Stimulated activated CD8-positive, alpha-beta memory T cell treated with anti-CD3 and anti-CD28 coated beads, Interleukin-15, amount 100 ng/mL, for 1 hour (primary cell): ENCODE data around the gene TBC1D22A.

Source experiments
- DNase-seq: peaks from one replicate; pipeline ENCODE4 v3.0.0-alpha.2; 2020; ENCODE audit warnings: low read depth

TBC1D22A gene

DNA sequence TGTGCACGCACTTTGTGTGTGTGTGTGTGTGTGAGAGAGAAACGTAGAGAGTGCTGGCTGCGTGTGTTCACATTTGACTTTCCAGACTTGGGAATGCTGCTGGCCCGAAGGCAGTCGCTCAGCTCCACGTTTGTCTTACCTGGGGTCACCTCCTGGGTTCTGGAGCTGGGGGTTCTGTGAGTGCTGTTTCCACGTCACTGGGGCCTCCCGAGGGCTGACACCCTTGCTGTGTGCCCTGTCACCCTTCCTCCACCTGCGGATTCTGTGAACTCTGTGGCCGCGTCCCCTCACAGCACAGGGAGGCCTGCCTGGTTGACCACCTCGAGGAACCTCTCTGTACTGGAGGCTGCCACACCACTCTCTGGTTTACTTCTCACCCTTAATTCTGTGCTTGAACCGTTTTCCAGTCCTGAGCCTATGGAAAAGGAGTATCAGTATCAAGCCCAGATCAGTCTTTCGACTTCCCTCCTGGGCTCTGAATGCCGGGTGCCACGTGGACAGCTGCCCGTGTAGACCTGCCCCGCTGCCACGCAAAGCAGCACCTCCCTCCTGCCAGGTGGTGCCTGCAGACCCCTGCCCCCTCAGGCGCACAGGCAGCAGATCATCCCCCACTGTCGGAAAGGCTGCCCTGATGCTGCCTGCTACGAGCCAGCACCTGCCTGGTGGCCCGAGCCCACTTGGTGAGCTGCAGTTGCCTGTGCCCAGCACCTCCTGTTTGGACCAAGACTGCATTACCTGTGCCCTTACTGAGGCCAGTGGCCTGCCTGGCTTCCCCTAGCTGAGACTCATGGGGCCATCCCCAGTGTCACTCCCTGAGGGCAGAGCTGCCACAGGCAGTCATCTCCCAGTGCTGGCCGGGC, 233.3 kb downstream of the TBC1D22A start:
- DNase-seq = no peak

DNA sequence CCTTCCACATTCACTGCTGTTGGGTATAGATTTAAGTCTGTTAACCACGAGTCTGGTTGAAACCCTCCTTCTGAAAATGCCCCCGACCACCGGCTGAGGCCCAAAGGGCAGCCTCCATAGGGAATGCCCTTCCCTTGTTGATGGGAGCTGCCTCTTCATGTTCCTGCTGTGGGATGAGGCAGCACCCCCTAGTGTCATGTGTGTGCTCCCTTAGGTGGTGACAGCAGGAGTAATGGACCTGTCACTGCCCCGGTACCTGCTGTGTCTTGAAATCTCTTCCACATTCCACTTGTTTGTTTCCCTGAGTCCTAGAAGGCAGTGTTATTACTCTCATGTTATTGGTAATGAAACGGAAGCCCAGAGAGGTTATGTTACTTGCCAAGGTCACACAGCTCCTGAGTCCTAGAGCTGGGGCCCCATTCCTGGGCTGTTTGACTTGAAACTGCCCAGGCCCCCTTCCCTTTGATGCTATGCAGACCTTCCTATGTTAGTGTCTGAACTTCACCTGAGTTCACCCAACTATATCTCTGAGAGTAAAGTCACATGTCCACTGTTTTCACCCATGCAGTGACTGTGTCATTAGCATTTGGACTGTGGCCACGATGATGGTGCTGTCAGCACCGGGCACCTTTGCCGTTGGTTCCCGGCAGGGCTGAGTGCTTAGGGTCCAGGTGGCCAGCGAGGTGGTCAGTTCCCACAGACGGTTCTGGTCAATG, 234.3 kb downstream of the TBC1D22A start:
- DNase-seq = no peak

- DNase-seq = no peak
Observed at GRCh38 chr22:46997311-46997970, 235.0 kb downstream of the TBC1D22A start.

GRCh38 chr22:46998331-46998730, 235.9 kb downstream of the TBC1D22A start:
- no peak for DNase-seq

DNA sequence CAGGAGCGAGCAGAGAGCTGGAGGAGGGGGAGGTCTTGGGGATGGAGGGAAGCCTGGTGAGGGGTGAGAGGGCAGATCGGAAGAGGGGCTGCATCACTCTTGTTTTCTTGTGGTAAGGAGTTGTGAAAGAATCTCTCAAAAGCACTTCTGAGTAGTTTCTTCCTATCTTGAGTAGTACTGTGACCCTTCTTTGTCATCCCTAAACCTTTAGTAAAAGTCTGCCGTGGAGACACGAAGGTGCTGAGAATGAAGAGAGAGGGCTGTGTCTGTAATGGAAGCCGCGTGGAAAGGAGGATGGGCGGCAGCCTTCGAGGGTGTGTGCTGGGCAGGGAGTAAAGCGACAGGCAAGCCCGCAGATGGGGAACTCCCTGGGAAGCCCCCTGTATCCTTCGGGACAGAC, 237.8 kb downstream of the TBC1D22A start:
- DNase-seq = no peak

DNA sequence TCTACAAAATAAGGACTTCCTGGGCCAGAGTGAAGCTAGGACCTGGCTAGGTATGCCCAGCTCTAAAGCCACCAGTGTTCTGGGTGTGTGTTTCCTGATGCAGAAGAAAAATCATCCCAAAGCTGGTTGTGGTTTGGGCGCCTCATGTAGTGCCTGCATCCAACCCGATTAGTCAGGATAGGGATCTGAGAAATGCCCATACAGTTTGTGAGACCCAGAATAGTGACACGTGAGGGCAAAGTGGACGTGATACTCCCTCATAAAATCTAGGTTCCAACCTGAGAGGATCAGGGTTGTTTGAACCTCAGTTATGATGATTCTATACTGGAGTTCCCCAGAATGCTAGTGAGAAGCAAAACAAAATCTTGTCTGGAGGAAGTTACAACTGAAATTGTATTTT, 238.4 kb downstream of the TBC1D22A start:
- no peak for DNase-seq

GRCh38 chr22:47001288-47001687, 238.8 kb downstream of the TBC1D22A start:
- DNase-seq = no peak

- no peak for DNase-seq
Observed at GRCh38 chr22:47002692-47003091, 240.2 kb downstream of the TBC1D22A start.

DNA sequence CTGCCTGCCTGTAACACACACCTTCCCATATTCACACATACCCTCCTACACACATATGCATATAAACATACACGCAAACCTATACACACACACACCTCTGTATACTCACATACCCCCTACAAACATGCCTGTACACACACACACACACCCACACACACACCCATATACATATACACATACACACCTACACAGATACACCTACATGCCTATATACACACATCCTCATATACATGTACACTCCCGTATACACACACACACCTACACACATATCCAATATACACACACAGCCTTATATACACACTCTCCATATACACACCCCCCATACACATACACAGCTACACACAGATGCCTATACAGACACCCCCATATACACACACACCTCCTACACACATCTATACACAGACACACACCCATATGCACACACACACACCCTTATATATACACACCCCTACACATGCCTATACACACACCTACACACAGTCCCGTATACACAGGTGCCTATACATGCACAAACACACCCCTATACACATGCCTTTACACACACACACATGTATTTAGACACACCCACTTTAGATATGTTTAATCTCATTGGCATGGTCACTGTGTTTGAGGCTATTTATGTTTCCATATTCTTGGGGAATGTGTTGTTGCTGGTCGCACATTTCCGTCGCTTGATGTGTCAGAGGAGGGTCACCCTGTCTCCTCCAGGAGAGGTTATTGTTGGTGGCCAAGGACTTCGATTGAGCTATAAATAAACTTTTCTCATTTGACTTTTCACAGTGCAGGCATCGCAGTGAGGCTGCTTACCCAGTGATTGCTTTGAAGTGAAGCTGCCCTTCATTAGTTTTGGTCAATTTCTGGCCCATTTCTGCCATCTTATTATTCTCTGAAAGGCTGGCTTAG, 243.3 kb downstream of the TBC1D22A start:
- no peak for DNase-seq

DNA sequence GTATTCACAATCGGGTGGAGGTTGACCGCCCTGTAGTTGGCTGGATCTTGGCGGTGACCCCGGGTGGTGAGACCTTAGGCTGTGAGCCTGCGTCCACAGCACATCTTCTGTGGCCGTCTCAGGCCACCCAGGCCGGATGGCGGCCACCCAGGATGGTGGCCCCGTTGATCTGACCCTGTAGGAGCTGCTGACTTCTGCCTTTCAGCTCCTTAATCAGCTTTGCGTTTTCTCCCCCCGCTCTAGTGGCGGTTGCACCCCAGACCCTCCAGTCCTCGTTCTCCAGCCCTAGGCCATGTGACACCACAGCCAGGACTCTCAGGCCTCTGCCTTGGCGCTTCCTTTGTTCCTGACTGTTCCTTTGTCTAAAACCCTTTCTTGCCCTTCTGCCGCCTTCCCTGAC, 244.0 kb downstream of the TBC1D22A start:
- DNase-seq = no peak

- DNase-seq = no peak
Observed at GRCh38 chr22:47006869-47007268, 244.4 kb downstream of the TBC1D22A start.

GRCh38 chr22:47007496-47007895, 245.0 kb downstream of the TBC1D22A start:
- DNase-seq = no peak

- no peak for DNase-seq
Observed at GRCh38 chr22:47008208-47008885, 245.9 kb downstream of the TBC1D22A start.

GRCh38 chr22:47009304-47010101, 247.1 kb downstream of the TBC1D22A start:
- no peak for DNase-seq

- DNase-seq = no peak
Observed at GRCh38 chr22:47010211-47010610, 247.8 kb downstream of the TBC1D22A start.

DNA sequence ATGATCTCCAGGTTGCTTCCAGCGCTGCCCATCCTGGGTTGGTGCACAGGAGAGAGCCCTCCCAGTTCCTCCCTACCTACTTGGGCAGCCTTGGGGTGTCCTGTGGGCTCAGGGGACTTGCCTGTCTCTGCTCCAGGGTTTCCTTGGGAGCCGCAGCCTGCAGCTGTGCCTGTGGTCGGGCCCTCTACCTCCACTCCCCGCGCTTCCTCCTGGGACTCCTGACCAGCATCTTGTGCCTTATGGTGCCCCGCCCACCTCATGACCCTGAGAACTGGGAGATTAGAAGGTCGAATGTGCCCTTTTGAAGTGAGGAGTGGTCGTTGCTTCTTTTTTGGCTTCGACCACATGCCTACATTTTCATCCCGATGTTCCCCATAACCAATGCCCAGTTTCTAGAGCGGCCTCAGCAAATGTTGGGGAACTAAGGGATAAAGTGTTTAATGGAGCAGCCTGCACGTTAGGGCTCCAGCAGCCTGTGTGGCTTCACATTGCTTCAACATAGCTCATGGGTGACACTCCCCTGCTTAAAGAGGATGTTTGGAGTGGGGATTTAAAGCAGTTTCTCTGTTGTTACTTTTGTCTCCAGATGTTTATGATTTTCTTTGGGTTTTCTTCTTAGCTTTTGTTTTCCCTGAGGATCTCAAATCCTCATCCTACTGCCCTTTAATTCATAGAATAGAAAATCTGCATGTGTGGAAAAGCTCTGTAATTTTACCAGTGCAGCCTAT, 248.8 kb downstream of the TBC1D22A start:
- no peak for DNase-seq

DNA sequence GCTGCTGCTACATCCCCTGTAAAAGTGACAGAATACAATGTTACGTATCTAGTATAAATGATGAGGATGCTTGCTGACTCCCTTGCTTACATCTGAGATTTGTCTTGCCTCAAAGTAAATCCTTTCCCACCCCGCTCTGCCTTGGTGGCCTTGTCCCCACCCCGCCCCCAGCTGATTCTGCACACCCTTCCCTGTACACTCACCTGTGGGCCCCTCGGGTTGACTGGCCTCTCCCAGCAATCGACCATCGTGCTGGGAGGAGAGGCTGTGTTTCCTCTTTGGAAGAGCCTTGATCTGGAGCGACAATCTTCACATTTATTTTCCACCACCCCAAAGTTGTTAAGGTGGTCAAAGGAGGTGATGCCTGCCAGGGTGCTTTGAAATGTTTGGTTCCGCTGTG, 249.4 kb downstream of the TBC1D22A start:
- no peak for DNase-seq

DNA sequence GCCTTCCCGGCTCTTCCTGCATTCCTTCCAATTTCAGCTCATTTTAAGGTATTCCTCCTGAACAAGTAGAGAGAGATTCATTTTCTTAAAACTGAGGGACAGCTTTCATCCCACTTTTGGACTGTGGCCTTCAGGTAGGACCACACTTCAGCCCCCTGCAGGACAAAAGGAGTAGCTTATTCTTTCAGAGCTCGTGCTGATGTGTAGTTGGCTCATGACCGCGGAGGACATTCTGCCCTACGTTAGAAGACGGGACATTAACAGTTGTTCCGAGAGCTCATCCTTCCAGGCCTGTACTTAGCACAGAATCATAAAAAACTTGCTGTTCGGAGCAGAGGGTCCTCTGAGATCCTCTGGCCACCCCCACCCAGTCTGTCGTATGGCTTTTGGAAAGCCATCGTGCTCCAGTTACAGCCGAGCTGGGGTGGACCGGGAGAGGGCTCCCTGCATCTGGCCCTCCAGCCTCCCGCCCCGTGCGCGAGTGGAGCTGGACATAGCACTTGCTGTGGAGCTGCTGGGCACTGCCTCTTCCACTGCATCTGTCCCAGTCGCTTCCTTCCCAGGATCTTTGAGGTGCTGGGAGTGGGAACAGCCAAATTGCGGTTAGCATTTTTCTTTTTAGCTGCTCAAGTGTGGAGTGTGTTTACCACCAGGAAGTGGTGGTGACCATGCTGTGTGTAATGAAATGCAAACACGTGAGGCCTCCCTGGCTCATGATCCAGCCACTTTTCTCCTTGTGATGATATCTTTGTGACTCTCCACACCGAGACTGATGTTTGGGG, 250.3 kb downstream of the TBC1D22A start:
- DNase-seq = no peak
